K562 (cell line): ENCODE results near the gene BHLHE40. TPM values are rescaled to one million over a fixed set of nuclear protein-coding genes. Genes with fewer than 3 reads are reported as not detected.
A peak's percentile ranks its signal among the peaks of the same experiment; 100 is the strongest.

Experiments used
- BRF2 ChIP-seq: IDR thresholded peaks from 3 replicates; pipeline ENCODE4 v1.6.1; 2011; ENCODE audit warnings: borderline replicate concordance, mild to moderate bottlenecking; ENCODE audit not compliant: insufficient read length, insufficient read depth
- CBX3 ChIP-seq, 2 experiments: IDR thresholded peaks; 1 replicate in 1 of 2; 2 replicates in 1 of 2; pipeline ENCODE4 v1.6.1; 2012; ENCODE audit warnings: inconsistent platforms in 2 of 2, low read length in 2 of 2, borderline replicate concordance in 1 of 2, control low read depth in 1 of 2
- CGGBP1 ChIP-seq: fragments of 250-450 bp; sonication (Bioruptor Pico); IDR thresholded peaks from 2 replicates; pipeline ENCODE4 v1.9.0; 2021; ENCODE audit warnings: mild to moderate bottlenecking
- COPS2 ChIP-seq: fragments of 450-650 bp; conservative IDR thresholded peaks from 2 replicates; pipeline ENCODE4 v1.6.1; 2016; ENCODE audit warnings: mild to moderate bottlenecking, moderate library complexity
- CREB5 ChIP-seq: fragments of 250-450 bp; sonication (Bioruptor Pico); IDR thresholded peaks from 2 replicates; pipeline ENCODE4 v1.5.0; 2020; ENCODE audit warnings: mild to moderate bottlenecking
- CSDE1 ChIP-seq, 2 experiments: fragments of 450-650 bp; IDR thresholded peaks; 2 replicates each; pipeline ENCODE4 v1.6.1; 2016; ENCODE audit warnings: mild to moderate bottlenecking in 1 of 2
- ELK1 ChIP-seq: sonication (generic); formaldehyde crosslinking; IDR thresholded peaks from 2 replicates; pipeline ENCODE4 v1.8.1; 2022; ENCODE audit warnings: missing genetic modification reagents
- GTF2A2 ChIP-seq: IDR thresholded peaks from 2 replicates; pipeline ENCODE4 v1.6.1; 2016; ENCODE audit warnings: mild to moderate bottlenecking, missing genetic modification characterization, missing compliant biosample characterization
- HEY1 ChIP-seq: fragments of 250-450 bp; sonication (Bioruptor Pico); IDR thresholded peaks from 2 replicates; pipeline ENCODE4 v1.5.0; 2020; ENCODE audit warnings: mild to moderate bottlenecking, moderate library complexity, borderline replicate concordance
- HOMEZ ChIP-seq: fragments of 250-450 bp; sonication (Bioruptor Pico); IDR thresholded peaks from 2 replicates; pipeline ENCODE4 v1.4.0; 2020; ENCODE audit warnings: mild to moderate bottlenecking, moderate library complexity
- IRF2 ChIP-seq: sonication (generic); formaldehyde crosslinking; IDR thresholded peaks from 2 replicates; pipeline ENCODE4 v1.8.1; 2022; ENCODE audit warnings: mild to moderate bottlenecking, missing genetic modification reagents
- KLF1 ChIP-seq: fragments of 450-650 bp; IDR thresholded peaks from 2 replicates; pipeline ENCODE4 v1.6.1; 2016; ENCODE audit warnings: missing genetic modification characterization, missing compliant biosample characterization
- MEIS2 ChIP-seq: fragments of 450-650 bp; IDR thresholded peaks from 2 replicates; pipeline ENCODE4 v1.6.1; 2014; ENCODE audit warnings: mild to moderate bottlenecking; ENCODE audit not compliant: partially characterized antibody
- NBN ChIP-seq: fragments of 450-650 bp; IDR thresholded peaks from 2 replicates; pipeline ENCODE4 v1.6.1; 2016; ENCODE audit warnings: low read depth, mild to moderate bottlenecking
- PRPF4 ChIP-seq: fragments of 200-400 bp; formaldehyde crosslinking; IDR thresholded peaks from one replicate; pipeline ENCODE4 v1.6.1; 2017; ENCODE audit warnings: low read length, low read depth, mild to moderate bottlenecking; ENCODE audit not compliant: insufficient read depth, poor library complexity, severe bottlenecking
- RAD51 ChIP-seq: fragments of 450-650 bp; IDR thresholded peaks from 2 replicates; pipeline ENCODE4 v1.7.1; 2016; ENCODE audit warnings: low read depth, mild to moderate bottlenecking, borderline replicate concordance
- RBM25 ChIP-seq: fragments of 200-400 bp; formaldehyde crosslinking; IDR thresholded peaks from 2 replicates; pipeline ENCODE4 v1.6.1; 2018; ENCODE audit warnings: low read length, low read depth, moderate library complexity; ENCODE audit not compliant: severe bottlenecking
- TCF15 ChIP-seq: fragments of 250-450 bp; sonication (Bioruptor Pico); IDR thresholded peaks from 2 replicates; pipeline ENCODE4 v1.8.0; 2022; ENCODE audit warnings: moderate library complexity, mild to moderate bottlenecking, inconsistent platforms
- ZKSCAN8 ChIP-seq: fragments of 200-800 bp; sonication (Bioruptor generic); IDR thresholded peaks from 2 replicates; pipeline ENCODE4 v1.6.1; 2016; ENCODE audit warnings: missing genetic modification characterization, missing compliant biosample characterization
- ZNF165 ChIP-seq: fragments of 250-450 bp; sonication (Bioruptor Pico); IDR thresholded peaks from 2 replicates; pipeline ENCODE4 v1.4.0; 2020; ENCODE audit warnings: borderline replicate concordance
- ZNF699 ChIP-seq: fragments of 250-450 bp; sonication (Bioruptor Pico); IDR thresholded peaks from 2 replicates; pipeline ENCODE4 v1.8.0; 2021; ENCODE audit warnings: mild to moderate bottlenecking, moderate library complexity; ENCODE audit not compliant: insufficient replicate concordance
- polyA plus RNA-seq, 8 experiments: library from polyadenylated mRNA; depleted of rRNA in 4 of 8; stranded (reverse) in 5 of 8; unstranded in 3 of 8; fragments of >200 nt; fragmentation: Nextera tagmentation in 2 of 8; fragmentation: Illumina TruSeq in 1 of 8; extraction: Ambion mirVana in 2 of 8; extraction: Trizol in 1 of 8; gene quantifications; 2 replicates each; pipeline versions ENCODE4 v1.2.1 to v1.2.3, GENCODE V29; 2011 to 2014; ENCODE audit warnings: inconsistent platforms in 1 of 8, missing spikeins in 1 of 8
- total RNA-seq, 7 experiments: library from RNA; depleted of rRNA in 6 of 7; stranded (reverse); fragments of >200 nt in 6 of 7; fragmentation: Illumina TruSeq in 2 of 7; extraction: Trizol in 2 of 7; gene quantifications; 2 replicates each; pipeline versions ENCODE4 v1.2.1 to v1.2.3, GENCODE V29; 2011 to 2021; ENCODE audit warnings: low replicate concordance in 1 of 7

The BHLHE40 gene
- total and polyA plus RNA-seq, 9 of the 15 experiments (the other 6 are each of a cell fraction or from before 2014, with no cell fraction given): 12.0 to 83.9 (median 31.4) TPM

- TF ChIP-seq CREB5 (CRISPR knock-in tag) (peak; percentile 55; the same call in 1 of the 2 replicates), CSDE1 (IDR thresholded peaks at IDR 0.05) (no peak), KLF1 (tag) (peak; percentile 73; the same call in 1 of the 2 replicates), NBN (peak; percentile 87), HEY1 (CRISPR knock-in tag) (peak; percentile 80; the same call in 1 of the 2 replicates), ZNF165 (0 out of 2 replicates have a peak, but pooled peaks have one; percentile 5), HOMEZ (0 out of 2 replicates have a peak, but pooled peaks have one; percentile 43), PRPF4 (no peak), RBM25 (no peak), MEIS2 (peak; percentile 80), ZNF699 (CRISPR knock-in tag) (no peak), ZKSCAN8 (no peak), GTF2A2 (no peak), ELK1 (no peak), CGGBP1 (CRISPR knock-in tag) (0 out of 2 replicates have a peak, but pooled peaks have one; percentile 53), CBX3 (IDR thresholded peaks at IDR 0.05; ENCODE audit: borderline replicate concordance in 1 of 2, low read length in 2 of 2) (no peak), COPS2 (no peak), BRF2 (no peak), TCF15 (0 out of 2 replicates have a peak, but pooled peaks have one; percentile 63), RAD51 (no peak), IRF2 (no peak)
These were observed 2.0 kb upstream of the BHLHE40 start (continued) for GRCh38 chr3:4977001-4977852.
